ENCODE measurements around the gene CNTROB.
"Not testable (repeated sequence)": the region's sequence is repeated elsewhere in the genome, so short reads cannot be mapped to it uniquely, and the experiment has no call there.

The CNTROB gene

GRCh38 chr17:7944326-7944725 lies 12.3 kb downstream of the CNTROB start:
- H3K36me3 ChIP-seq (ENCODE audit: insufficient read depth, low read length), result peaks cover 84% of the 10 kb centered on the region
- H3K9ac ChIP-seq (ENCODE audit: insufficient read length), result no peak overlapping the region
- no peaks in the 10 kb centered on the region for H3K9me3 ChIP-seq (ENCODE audit: low read depth, low read length)
- TF ChIP-seq FOXP2 (optimal IDR thresholded peaks at IDR 0.05; ENCODE audit: control extremely low read depth, extremely low read length, insufficient read depth) (no peak), POLR2AphosphoS5 (IDR thresholded peaks at IDR 0.05; ENCODE audit: borderline replicate concordance, low read depth, low read length) (no peak), EZH2 (IDR thresholded peaks at IDR 0.05) (no peak)
- DNase-seq (ENCODE audit: low read depth, low spot score), result no peak
- no peak overlapping the region for H3K27ac ChIP-seq
- no peak overlapping the region for H3K4me3 ChIP-seq

- Histone ChIP-seq H3K9ac (ENCODE audit: insufficient read length) (no peak overlapping the region), H3K36me3 (ENCODE audit: insufficient read depth, low read length) (peaks cover 84% of the 10 kb centered on the region), H3K4me3 (no peak overlapping the region), H3K9me3 (ENCODE audit: low read depth, low read length) (no peaks in the 10 kb centered on the region), H3K27ac (no peak overlapping the region)
- DNase-seq (ENCODE audit: low read depth, low spot score), result no peak
- TF ChIP-seq POLR2AphosphoS5 (IDR thresholded peaks at IDR 0.05; ENCODE audit: borderline replicate concordance, low read depth, low read length) (no peak), EZH2 (IDR thresholded peaks at IDR 0.05) (no peak), FOXP2 (optimal IDR thresholded peaks at IDR 0.05; ENCODE audit: control extremely low read depth, extremely low read length, insufficient read depth) (no peak)
Observed at GRCh38 chr17:7945651-7946050, 13.6 kb downstream of the CNTROB start.

GRCh38 chr17:7946441-7946840 lies 14.4 kb downstream of the CNTROB start:
- Histone ChIP-seq H3K9me3 (ENCODE audit: low read depth, low read length) (no peaks in the 10 kb centered on the region), H3K36me3 (ENCODE audit: insufficient read depth, low read length) (peaks cover 76% of the 10 kb centered on the region), H3K4me3 (no peak overlapping the region), H3K9ac (ENCODE audit: insufficient read length) (no peak overlapping the region), H3K27ac (no peak overlapping the region)
- no peak for TF ChIP-seq POLR2AphosphoS5 (IDR thresholded peaks at IDR 0.05; ENCODE audit: borderline replicate concordance, low read depth, low read length)
- no peak for TF ChIP-seq EZH2 (IDR thresholded peaks at IDR 0.05)
- no peak for TF ChIP-seq FOXP2 (optimal IDR thresholded peaks at IDR 0.05; ENCODE audit: control extremely low read depth, extremely low read length, insufficient read depth)
- no peak for DNase-seq (ENCODE audit: low read depth, low spot score)

- Histone ChIP-seq H3K36me3 (ENCODE audit: insufficient read depth, low read length) (peaks cover 70% of the 10 kb centered on the region), H3K9me3 (ENCODE audit: low read depth, low read length) (no peaks in the 10 kb centered on the region), H3K27ac (no peak overlapping the region), H3K4me3 (no peak overlapping the region), H3K9ac (ENCODE audit: insufficient read length) (no peak overlapping the region)
- DNase-seq (ENCODE audit: low read depth, low spot score), result no peak
- TF ChIP-seq EZH2 (IDR thresholded peaks at IDR 0.05), result no peak
- no peak for TF ChIP-seq POLR2AphosphoS5 (IDR thresholded peaks at IDR 0.05; ENCODE audit: borderline replicate concordance, low read depth, low read length)
- TF ChIP-seq FOXP2 (optimal IDR thresholded peaks at IDR 0.05; ENCODE audit: control extremely low read depth, extremely low read length, insufficient read depth), result no peak
Observed at GRCh38 chr17:7947651-7948050, 15.6 kb downstream of the CNTROB start.

GRCh38 chr17:7950578-7950977 lies 18.6 kb downstream of the CNTROB start:
- no peak overlapping the region for H3K27ac ChIP-seq
- H3K9me3 ChIP-seq (ENCODE audit: low read depth, low read length), result no peaks in the 10 kb centered on the region
- H3K9ac ChIP-seq (ENCODE audit: insufficient read length), result no peak overlapping the region
- no peak for DNase-seq (ENCODE audit: low read depth, low spot score)
- peaks cover 46% of the 10 kb centered on the region for H3K36me3 ChIP-seq (ENCODE audit: insufficient read depth, low read length)
- no peak overlapping the region for H3K4me3 ChIP-seq
- no peak for TF ChIP-seq FOXP2 (optimal IDR thresholded peaks at IDR 0.05; ENCODE audit: control extremely low read depth, extremely low read length, insufficient read depth)
- no peak for TF ChIP-seq POLR2AphosphoS5 (IDR thresholded peaks at IDR 0.05; ENCODE audit: borderline replicate concordance, low read depth, low read length)
- TF ChIP-seq EZH2 (IDR thresholded peaks at IDR 0.05), result no peak

- TF ChIP-seq FOXP2 (optimal IDR thresholded peaks at IDR 0.05; ENCODE audit: control extremely low read depth, extremely low read length, insufficient read depth) (no peak), EZH2 (IDR thresholded peaks at IDR 0.05) (no peak), POLR2AphosphoS5 (IDR thresholded peaks at IDR 0.05; ENCODE audit: borderline replicate concordance, low read depth, low read length) (no peak)
- no peak overlapping the region for H3K9ac ChIP-seq (ENCODE audit: insufficient read length)
- no peak for DNase-seq (ENCODE audit: low read depth, low spot score)
- H3K9me3 ChIP-seq (ENCODE audit: low read depth, low read length), result no peaks in the 10 kb centered on the region
- H3K4me3 ChIP-seq, result no peak overlapping the region
- no peak overlapping the region for H3K27ac ChIP-seq
- peaks cover 39% of the 10 kb centered on the region for H3K36me3 ChIP-seq (ENCODE audit: insufficient read depth, low read length)
Observed at GRCh38 chr17:7951143-7951792, 19.3 kb downstream of the CNTROB start.

GRCh38 chr17:7953266-7953665 lies 21.3 kb downstream of the CNTROB start:
- peaks cover 22% of the 10 kb centered on the region; the same call in 1 of the 2 replicates for H3K36me3 ChIP-seq (ENCODE audit: insufficient read depth, low read length)
- H3K9ac ChIP-seq (ENCODE audit: insufficient read length); DNase-seq (ENCODE audit: low read depth, low spot score); H3K9me3 ChIP-seq (ENCODE audit: low read depth, low read length); H3K27ac ChIP-seq; H3K4me3 ChIP-seq: not testable (repeated sequence)

GRCh38 chr17:7955414-7956227 lies 23.6 kb downstream of the CNTROB start:
- H3K9ac ChIP-seq (ENCODE audit: insufficient read length), result no peak overlapping the region
- no peak overlapping the region for H3K4me3 ChIP-seq
- peaks cover under 1% of the 10 kb centered on the region; the same call in 1 of the 2 replicates for H3K36me3 ChIP-seq (ENCODE audit: insufficient read depth, low read length)
- no peak overlapping the region for H3K27ac ChIP-seq
- no peaks in the 10 kb centered on the region for H3K9me3 ChIP-seq (ENCODE audit: low read depth, low read length)
- no peak for TF ChIP-seq EZH2 (IDR thresholded peaks at IDR 0.05)
- no peak for TF ChIP-seq POLR2AphosphoS5 (IDR thresholded peaks at IDR 0.05; ENCODE audit: borderline replicate concordance, low read depth, low read length)
- no peak for TF ChIP-seq FOXP2 (optimal IDR thresholded peaks at IDR 0.05; ENCODE audit: control extremely low read depth, extremely low read length, insufficient read depth)
- no peak for DNase-seq (ENCODE audit: low read depth, low spot score)
